HG03575 (cell line): ENCODE data around the gene ZNRF3.

Experiments
- ATAC-seq: cut with Tn5 transposase; IDR thresholded peaks from one replicate; pipeline ENCODE4 v1.9.1; 2021; ENCODE audit not compliant: unreplicated experiment, insufficient number of reproducible peaks, low FRiP score; ENCODE audit errors: extremely low read depth

ZNRF3 gene

DNA sequence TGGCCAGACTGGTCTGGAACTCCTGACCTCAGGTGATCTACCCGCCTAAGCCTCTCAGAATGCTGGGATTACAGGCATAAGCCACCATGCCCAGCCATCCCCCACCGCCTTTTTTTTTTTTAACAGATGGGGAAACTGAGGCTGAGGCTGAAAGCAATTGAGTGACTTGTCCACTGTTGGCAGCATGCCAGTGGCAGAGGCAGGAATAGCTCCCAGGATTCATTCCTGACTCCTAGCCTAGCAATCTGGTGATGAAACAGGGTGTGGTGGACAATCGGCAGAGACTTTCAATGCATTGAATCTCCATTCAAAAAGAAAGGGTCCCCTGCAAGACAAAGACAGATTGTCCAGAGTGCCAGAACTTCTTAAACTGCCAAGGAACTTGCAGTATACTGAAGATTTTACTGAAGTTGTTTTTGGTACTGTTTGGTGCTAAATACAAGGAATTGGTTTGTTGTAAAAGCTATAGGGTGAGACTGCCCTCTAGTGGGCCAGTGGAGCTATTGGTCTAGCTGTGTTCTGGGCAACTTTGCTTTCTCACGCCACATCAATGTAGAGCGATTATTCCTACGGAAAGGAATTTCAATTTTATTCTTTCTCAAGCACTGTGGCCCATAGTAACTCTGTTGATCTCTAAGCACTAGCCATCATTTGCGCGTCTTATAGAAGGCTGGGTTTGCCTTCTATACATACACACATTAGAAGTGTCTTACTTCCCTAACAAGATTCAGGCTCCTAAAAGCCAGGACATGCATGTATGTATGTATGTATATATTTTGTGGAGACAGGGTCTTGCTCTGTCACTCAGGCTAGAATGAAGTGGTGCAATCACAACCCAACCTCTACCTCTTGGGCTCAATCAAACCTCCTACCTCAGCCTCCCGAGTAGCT is 157.3 kb downstream of the ZNRF3 start:
- ATAC-seq, result no peak

DNA sequence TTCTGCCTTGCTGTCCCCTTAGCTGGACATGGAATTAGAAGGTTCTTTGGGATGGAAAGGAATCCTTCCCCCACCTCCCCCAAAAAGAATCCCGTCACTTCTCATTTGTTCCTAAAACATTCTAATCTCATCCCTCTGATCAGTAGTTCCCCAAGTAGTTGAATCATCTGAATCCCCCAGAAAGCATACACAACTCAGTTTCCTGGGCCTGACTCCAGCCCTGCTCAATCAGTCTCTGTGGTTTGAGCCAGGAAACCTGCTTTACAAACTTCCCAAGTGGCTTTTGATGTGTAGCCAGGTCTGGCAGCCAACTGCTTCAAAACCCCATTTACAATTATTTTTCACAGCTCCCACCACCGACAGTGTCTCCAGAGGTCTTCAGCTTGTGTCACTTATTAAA is 158.0 kb downstream of the ZNRF3 start:
- no peak for ATAC-seq

DNA sequence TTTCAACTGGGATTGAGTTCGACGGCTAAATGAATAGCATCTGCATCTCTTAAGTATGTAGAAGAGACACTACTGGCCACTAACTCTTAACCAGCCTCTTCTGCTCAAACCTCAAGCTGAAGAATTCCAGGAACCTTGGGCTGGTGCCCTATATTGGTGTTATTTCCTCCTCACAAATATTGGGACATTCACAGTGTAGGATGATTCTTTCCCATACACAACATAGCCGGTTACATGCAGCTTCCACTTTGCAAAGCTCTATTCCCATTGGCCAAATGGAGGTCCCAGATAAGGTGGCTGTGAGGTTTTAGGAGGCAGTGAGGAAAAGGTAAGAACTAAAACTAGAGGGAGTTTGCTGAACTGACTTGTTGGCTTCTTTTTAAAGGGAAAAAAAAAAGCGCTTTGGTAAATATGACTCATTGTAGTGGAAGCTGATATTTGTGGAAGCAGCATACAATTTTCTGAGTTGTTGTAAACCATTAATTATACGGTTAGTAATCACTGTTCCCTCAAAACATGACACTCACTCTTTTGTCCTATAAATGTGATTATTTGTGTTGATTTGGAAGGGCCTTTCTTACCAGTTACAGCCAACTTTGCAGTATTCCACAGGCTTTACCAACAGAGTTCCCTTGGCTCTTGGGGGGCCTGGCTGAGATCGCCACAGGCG is 160.7 kb downstream of the ZNRF3 start:
- ATAC-seq, result no peak

DNA sequence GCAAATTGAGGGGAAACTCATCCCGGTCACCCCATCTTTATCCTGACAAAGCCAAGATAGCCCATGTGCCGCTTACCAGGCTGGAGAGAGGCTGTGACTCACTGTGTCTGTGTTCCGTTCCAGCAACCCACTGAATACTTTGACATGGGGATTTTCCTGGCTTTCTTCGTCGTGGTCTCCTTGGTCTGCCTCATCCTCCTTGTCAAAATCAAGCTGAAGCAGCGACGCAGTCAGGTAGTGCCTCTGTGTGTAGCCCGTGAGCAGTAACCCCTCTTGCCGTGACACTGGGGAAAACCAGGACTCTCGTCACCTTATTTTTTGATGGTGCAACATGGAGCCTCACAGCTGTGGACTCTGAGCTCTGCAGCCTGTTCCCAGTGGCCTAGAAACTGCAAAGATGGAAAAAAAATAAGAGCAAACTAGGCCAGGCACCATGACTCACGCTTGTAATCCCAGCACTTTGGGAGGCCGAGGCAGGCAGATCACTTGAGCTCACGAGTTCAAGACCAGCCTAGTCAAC is 161.3 kb downstream of the ZNRF3 start:
- ATAC-seq, result no peak

DNA sequence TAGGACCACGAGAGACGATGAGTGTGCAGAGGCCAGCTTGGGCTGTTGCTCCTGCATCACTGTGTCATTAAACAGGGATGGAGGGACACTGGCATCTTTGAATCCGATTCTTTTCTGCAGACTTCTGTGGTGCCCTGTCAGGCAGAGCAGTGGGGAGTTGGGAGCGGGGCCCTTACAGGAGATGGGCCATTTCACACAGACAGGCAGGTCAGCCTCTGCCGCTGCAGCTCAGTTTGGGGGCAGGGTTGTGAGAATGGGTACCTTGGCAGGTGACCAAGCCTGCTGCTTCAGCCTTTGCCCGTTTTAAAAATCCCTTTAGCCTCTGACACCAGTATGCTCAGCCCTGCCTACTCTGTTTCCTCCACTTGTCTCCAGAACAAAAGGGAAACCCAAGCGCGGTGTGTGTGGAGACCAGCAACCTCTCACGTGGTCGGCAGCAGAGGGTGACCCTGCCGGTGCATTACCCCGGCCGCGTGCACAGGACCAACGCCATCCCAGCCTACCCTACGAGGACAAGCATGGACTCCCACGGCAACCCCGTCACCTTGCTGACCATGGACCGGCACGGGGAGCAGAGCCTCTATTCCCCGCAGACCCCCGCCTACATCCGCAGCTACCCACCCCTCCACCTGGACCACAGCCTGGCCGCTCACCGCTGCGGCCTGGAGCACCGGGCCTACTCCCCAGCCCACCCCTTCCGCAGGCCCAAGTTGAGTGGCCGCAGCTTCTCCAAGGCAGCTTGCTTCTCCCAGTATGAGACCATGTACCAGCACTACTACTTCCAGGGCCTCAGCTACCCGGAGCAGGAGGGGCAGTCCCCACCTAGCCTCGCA is 165.7 kb downstream of the ZNRF3 start:
- ATAC-seq, result no peak

DNA sequence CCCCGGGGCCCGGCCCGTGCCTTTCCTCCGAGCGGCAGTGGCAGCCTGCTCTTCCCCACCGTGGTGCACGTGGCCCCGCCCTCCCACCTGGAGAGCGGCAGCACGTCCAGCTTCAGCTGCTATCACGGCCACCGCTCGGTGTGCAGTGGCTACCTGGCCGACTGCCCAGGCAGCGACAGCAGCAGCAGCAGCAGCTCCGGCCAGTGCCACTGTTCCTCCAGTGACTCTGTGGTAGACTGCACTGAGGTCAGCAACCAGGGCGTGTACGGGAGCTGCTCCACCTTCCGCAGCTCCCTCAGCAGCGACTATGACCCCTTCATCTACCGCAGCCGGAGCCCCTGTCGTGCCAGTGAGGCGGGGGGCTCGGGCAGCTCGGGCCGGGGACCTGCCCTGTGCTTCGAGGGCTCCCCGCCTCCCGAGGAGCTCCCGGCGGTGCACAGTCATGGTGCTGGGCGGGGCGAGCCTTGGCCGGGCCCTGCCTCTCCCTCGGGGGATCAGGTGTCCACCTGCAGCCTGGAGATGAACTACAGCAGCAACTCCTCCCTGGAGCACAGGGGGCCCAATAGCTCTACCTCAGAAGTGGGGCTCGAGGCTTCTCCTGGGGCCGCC is 166.4 kb downstream of the ZNRF3 start:
- ATAC-seq, result no peak

DNA sequence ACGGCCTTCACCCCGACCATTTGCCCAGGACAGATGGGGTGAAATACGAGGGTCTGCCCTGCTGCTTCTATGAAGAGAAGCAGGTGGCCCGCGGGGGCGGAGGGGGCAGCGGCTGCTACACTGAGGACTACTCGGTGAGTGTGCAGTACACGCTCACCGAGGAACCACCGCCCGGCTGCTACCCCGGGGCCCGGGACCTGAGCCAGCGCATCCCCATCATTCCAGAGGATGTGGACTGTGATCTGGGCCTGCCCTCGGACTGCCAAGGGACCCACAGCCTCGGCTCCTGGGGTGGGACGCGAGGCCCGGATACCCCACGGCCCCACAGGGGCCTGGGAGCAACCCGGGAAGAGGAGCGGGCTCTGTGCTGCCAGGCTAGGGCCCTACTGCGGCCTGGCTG is 167.1 kb downstream of the ZNRF3 start:
- ATAC-seq, result no peak

DNA sequence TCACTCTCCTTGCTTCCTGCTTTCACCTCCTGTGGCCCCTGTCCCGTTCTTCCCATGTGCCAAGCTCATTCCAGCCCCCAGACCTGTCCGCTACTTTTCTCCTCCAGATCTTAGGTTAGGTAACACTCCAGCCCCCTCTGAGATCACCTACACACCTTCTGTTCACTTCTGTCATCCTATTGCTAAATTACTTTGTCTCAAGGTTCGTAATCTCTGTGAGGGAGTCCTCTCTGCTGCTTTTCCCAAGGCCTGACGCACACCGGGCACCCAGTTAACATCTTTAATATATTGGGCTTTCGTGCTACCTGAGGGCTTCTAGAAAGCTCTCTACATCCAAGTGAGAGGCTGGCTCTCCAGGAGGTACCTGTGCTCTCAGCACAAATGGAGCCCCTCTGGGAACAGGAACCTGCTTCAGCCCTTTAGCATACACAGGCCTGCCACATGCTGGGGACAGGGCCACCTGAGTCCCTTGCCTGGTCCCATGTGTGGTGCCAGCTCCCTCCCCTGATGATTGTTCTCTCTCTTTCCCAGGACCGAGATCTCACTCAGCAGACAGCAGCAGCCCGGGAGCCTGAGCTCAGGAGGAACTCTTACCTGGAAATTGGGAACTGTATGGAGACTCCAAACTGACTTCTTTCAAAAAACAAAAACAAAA is 169.8 kb downstream of the ZNRF3 start:
- ATAC-seq, result no peak

DNA sequence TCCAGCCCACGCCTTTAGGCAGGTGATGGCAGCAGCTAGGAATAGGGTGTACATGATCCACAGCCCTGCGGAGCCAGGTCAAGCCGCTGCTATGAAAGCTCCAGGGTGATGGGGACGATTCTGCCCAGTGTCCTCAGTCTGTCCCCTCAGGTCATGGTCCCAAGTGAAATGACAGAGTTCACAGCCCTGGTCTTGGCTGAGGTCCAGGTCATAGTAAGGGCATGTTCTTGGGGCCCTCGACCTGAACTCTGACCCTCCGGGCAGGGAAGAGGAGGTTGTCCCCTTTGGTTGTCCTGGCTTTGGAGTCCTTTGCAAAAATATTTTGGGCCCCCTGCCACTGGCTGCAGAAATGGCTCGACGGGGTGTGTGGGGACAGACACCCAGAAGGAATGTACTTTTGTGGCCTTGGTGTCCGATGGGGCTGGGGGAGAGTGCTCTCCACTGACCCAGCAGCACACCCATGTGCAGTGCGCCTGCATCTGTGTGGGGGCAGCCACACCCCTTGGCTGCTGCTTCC is 170.9 kb downstream of the ZNRF3 start:
- ATAC-seq, result no peak

DNA sequence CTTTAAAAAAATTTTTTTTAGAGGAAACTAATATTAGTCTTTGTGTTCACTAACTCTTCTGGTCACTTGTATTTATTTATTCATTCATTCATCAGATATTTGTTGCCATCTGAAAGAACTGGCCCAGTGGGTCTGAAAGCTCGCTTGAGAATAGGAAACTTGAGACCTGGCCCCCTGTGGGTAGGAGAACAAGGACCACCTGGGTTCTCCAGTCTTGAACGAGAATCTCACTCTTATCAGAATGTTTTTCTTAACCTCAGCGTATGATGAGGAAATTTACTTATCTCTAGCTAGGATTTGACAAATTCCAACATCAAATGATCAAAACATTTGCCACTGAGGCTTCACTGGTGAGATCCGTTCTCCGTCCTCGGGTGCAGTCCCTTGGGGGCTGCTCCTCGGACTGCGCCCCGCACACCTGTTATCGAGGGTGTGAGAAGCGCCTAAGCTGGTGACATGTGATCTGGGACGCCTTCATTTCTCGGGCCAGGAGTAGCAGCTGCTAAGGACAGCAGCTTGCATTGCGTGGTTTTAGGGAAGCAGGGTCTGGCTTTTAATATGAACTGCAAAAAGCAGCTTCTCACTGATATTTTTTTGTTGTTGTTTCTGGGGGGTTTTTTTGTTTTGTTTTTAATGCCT is 171.9 kb downstream of the ZNRF3 start:
- ATAC-seq, result no peak

DNA sequence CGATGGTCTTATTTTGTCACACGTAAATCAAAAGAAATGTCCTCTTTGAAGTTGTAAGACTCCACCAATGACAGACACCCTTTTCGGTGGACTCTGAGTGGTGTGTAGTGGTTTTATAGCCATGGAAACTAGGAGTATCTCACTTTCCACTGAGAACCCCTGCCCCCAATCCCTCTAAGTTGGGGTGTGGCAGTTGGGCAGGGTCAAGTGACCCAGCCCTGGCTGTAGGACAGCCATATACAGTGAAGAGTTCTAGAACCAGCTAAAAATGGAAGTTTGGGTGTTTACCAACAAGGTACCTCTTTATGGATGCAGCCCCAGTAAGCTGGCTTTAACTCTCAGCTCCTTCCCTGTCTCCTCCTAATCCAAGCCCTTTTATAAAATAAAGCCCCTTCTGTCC is 173.1 kb downstream of the ZNRF3 start:
- no peak for ATAC-seq

DNA sequence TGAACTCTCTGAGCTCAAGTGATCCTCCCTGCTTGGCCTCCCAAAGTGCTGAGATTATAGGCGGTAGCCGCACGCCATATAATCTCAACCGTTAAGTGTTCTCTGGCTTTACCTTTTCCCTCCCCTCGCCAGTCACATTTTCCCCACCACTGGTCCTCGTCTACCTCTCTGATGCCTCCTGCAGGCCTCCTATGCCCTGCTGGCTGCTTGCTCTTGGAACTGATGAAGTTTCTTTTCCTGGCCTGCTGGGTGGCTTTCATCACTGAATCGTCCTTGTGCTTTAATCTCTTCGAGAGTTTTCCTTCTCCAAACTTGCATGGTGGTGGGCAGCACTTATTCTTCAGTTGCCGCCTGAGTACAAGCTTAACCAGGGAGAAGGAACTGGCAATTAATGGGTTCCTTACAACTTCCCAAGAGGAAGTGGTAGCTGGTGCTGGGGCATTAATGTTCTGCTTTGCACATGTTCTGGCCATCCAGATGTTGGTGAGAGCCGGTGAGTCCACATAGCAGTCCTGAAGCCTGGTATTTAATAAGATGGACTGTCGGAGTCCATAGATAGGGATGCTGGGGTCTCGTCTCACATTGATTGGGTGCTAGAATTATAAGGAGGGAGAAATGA is 177.0 kb downstream of the ZNRF3 start:
- ATAC-seq, result no peak

DNA sequence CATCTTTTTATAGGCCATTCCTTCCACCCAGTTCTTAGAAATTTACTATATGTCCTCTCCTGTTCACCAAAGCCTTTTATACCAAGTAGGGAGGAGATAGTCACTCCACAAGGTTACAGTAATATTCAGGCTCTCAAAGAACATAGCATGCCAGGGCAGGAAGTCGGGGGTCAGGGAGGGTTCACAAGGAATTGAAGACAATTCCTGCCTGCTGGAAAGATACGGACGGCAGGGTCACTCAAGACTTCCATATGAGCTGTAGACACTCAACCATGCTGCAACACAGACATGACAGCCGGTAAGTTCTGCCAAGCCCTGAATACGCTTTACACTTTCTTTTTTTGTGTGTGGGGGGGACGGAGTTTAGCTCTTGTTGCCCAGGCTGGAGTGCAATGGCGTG is 177.6 kb downstream of the ZNRF3 start:
- ATAC-seq, result no peak

DNA sequence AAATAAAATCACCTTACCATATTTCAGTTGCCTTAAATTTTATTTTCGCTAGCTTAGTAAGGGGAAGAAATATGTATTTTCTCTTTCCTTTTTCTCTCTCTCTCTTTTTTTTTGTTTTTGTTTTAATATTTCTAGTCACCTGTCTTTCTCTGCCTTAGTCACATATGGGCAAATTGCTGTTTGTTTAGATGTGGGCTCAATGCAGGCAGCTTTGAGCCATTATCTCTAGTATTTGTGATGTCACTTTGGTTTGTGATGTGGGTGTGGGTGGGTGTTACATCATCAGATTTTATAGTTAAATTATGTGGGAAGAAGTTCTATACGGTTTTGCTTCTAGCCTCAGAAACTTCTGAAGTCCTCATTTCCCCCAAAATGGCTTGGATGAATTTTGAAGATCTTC is 178.4 kb downstream of the ZNRF3 start, which contains the start of gene C22orf31:
Gene C22orf31, minus strand, starts transcription at position 59 of the 400 bp plus-strand sequence. Its CDS starts 39 bp downstream, at position 20.
- ATAC-seq, result no peak

DNA sequence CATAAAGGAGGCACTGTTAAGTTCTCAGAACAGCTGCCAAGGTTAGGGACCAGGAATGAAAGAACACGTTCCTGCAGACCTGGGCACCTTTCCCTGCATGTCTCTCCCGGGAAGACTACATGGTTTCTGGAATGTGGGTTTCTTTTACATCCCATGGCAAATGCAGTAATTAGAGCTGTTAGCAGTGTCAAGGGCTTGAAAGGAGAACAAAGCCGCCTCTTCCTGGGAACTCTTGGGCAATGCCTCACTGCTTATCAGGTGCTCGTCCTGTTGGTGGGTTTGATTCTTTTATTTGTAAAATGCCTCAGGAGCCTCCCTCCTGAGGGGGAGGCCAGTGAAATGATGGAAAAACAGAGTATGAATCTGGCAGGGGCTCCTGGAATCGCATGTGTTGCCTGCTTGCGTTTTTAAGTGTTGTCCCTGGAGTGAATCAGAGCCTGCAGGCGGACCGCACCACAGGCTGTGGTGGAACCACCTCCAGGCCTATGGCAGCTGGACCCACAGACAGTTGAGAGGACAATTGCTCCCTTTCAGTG is 179.0 kb downstream of the ZNRF3 start:
- no peak for ATAC-seq

DNA sequence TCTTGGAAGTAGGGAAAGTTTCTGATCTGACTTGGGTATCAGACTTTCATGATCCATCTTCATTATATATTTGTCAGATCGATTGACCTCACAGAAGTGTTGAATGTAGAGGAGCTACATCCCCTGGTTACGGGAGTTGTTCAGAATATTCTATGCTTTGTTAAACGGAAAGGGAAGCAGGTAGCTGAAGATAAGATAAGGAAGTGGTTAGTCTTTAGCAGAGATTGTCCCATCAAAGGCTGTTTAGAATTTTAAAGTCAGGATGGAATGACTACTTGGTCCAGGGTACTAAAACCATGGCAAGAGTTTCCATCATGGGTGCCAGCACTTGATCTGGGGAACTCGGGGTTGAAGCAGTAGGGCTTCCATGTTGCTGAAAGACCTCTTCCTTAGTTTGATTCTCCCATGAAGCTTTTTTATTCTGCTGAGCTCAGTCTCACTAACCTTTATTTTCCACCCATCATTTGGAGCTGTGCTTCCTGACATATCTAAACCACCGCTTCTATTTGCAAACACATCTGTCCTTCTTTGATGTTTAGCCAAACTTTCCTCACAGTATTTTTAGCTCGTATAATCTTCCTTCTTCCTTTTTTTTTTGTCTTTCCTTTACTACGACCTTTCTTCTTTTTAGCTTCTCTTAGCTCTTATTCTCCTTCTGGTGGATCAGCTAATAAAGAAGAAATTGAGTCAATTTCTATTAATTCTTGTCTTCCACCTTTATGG is 182.3 kb downstream of the ZNRF3 start:
- no peak for ATAC-seq

DNA sequence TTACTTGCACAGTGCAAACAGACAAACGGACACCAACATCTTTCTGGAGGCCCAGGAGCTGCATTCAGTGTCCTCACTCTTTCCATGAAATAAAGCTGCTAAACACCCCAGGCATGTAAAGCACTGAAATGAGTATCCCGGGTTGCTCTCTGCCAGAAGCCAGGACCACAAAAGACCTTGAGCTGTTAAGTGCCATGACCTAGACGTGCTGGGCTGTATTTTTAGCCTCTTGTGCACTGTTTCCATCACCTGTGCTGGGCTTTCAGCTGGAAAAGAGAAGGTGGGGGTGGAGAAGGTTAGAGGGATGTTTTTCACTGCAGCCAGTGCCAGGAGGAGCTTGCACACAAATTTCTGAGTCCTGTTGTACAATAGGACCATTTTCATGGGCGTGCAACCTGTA is 186.1 kb downstream of the ZNRF3 start:
- ATAC-seq, result no peak
